HCT116 (cell line): Measurements from ENCODE around the gene TOP1. TPM values are rescaled to one million over a fixed set of nuclear protein-coding genes. Genes with fewer than 3 reads are reported as not detected.

Source experiments
- ATAC-seq: fragments of 200-7000 bp; cut with Tn5 transposase; 2 replicates; pipeline ENCODE4 v1.9.1; 2020; ENCODE audit warnings: mild to moderate bottlenecking, moderate library complexity
- BruUV-seq: library from RNA; stranded (reverse); fragments of 400-500 nt; replicated peaks from 2 replicates; lab custom pipeline; 2021; lab: Mats Ljungman, UMichigan
- CTCF ChIA-PET: fragments of 300-600 bp; sonication (Branson Sonifier 250); formaldehyde crosslinking; loops from one replicate; lab custom pipeline; 2021; ENCODE audit warnings: antibody characterized with exemption; lab: Charles Lee
- POLR2A ChIA-PET: fragments of 300-600, 350-600 bp; sonication (Branson Sonifier 250); formaldehyde crosslinking; loops from one replicate; lab custom pipeline; 2021; ENCODE audit warnings: antibody characterized with exemption; lab: Charles Lee
- RAD21 ChIA-PET, 2 experiments: fragments of 300-600 bp; sonication (Branson Sonifier 250); formaldehyde crosslinking; loops; one replicate each; lab custom pipeline; 2023; ENCODE audit warnings: low total read pairs in 2 of 2; ENCODE audit not compliant: uncharacterized antibody in 2 of 2, unreplicated experiment in 2 of 2, low non-redundant PET in 1 of 2; lab: Charles Lee
- DNase-seq: peaks from one replicate; pipeline ENCODE4 v3.0.0-alpha.2; 2010; ENCODE audit warnings: low read depth, low spot score
- H2AFZ ChIP-seq: fragments of 200-600 bp; shearing (Covaris generic), sonication (generic); 2 replicates; pipeline ENCODE4 v1.6.1; 2017; ENCODE audit warnings: low read depth, mixed run types, mixed read lengths, antibody characterized with exemption, low read length; ENCODE audit not compliant: poor library complexity, severe bottlenecking
- H3K27ac ChIP-seq: 2 replicates; pipeline ENCODE4 v1.5.1; 2012; ENCODE audit warnings: low read depth, low read length
- H3K27me3 ChIP-seq: fragments of 200-600 bp; sonication (generic); 2 replicates; pipeline ENCODE4 v1.6.1; 2016; ENCODE audit warnings: mixed run types, low read length, mixed read lengths; ENCODE audit not compliant: insufficient read depth
- H3K36me3 ChIP-seq, 2 experiments: fragments of 200-500 bp in 1 of 2; fragments of 200-600 bp in 1 of 2; sonication (Bioruptor generic) in 1 of 2; sonication (generic) in 1 of 2; 2 replicates each; pipeline versions ENCODE4 v1.5.1 to v1.6.1; 2014 to 2016; ENCODE audit warnings: low read length in 2 of 2, inconsistent platforms in 1 of 2, mixed read lengths in 1 of 2, mixed run types in 1 of 2; ENCODE audit not compliant: insufficient read depth in 2 of 2, control insufficient read depth in 1 of 2
- H3K4me1 ChIP-seq, 2 experiments: fragments of 200-600 bp in 1 of 2; sonication (generic) in 1 of 2; 2 replicates each; pipeline versions ENCODE4 v1.5.1 to v1.6.1; 2012 to 2017; ENCODE audit warnings: low read length in 2 of 2, inconsistent platforms in 1 of 2, mild to moderate bottlenecking in 1 of 2, mixed read lengths in 1 of 2, mixed run types in 1 of 2, moderate library complexity in 1 of 2; ENCODE audit not compliant: insufficient read depth in 2 of 2, control insufficient read depth in 1 of 2
- H3K4me2 ChIP-seq: fragments of 200-600 bp; sonication (generic); 2 replicates; pipeline ENCODE4 v1.6.1; 2017; ENCODE audit warnings: mixed run types, low read length, mixed read lengths
- H3K4me3 ChIP-seq, 2 experiments: fragments of 200-600 bp in 1 of 2; sonication (generic) in 1 of 2; replicated peaks in 1 of 2; 2 replicates each; pipeline ENCODE4 v1.5.1; 2011 to 2016; ENCODE audit warnings: low read length in 2 of 2, control low read depth in 1 of 2, low read depth in 1 of 2, mild to moderate bottlenecking in 1 of 2, mixed read lengths in 1 of 2, mixed run types in 1 of 2
- H3K79me2 ChIP-seq: fragments of 200-600 bp; sonication (generic); 2 replicates; pipeline ENCODE4 v1.6.1; 2017; ENCODE audit warnings: mild to moderate bottlenecking, mixed run types, low read length, moderate library complexity, mixed read lengths; ENCODE audit not compliant: insufficient read depth
- H3K9ac ChIP-seq: fragments of 200-600 bp; sonication (generic); 2 replicates; pipeline ENCODE4 v1.6.1; 2016; ENCODE audit warnings: low read length, mixed read lengths
- H3K9me2 ChIP-seq: fragments of 200-600 bp; sonication (generic), shearing (Covaris generic); 2 replicates; pipeline ENCODE4 v1.6.1; 2017; ENCODE audit warnings: mixed run types, mild to moderate bottlenecking, moderate library complexity; ENCODE audit not compliant: insufficient read depth
- H3K9me3 ChIP-seq, 2 experiments: fragments of 200-500 bp in 1 of 2; fragments of 200-600 bp in 1 of 2; sonication (Bioruptor generic) in 1 of 2; sonication (generic) in 1 of 2; 2 replicates each; pipeline ENCODE4 v1.6.1; 2014 to 2017; ENCODE audit warnings: low read length in 2 of 2, mixed read lengths in 2 of 2, inconsistent platforms in 1 of 2, low read depth in 1 of 2, mild to moderate bottlenecking in 1 of 2, mixed run types in 1 of 2, moderate library complexity in 1 of 2; ENCODE audit not compliant: control insufficient read depth in 1 of 2, insufficient read depth in 1 of 2
- H4K20me1 ChIP-seq: fragments of 200-600 bp; sonication (generic), shearing (Covaris generic); 2 replicates; pipeline ENCODE4 v1.6.1; 2017; ENCODE audit warnings: mixed run types, mild to moderate bottlenecking, moderate library complexity; ENCODE audit not compliant: insufficient read depth
- CTCF ChIP-seq, 3 experiments: fragments of 200-600 bp in 1 of 3; sonication (generic) in 1 of 3; IDR thresholded peaks in 2 of 3; conservative IDR thresholded peaks in 1 of 3; 2 replicates each; pipeline ENCODE4 v1.5.1; 2012 to 2017; ENCODE audit warnings: low read depth in 2 of 3, low read length in 2 of 3, antibody characterized with exemption in 1 of 3, borderline replicate concordance in 1 of 3, control low read depth in 1 of 3, mild to moderate bottlenecking in 1 of 3, mixed read lengths in 1 of 3, mixed run types in 1 of 3, moderate library complexity in 1 of 3; ENCODE audit not compliant: insufficient read depth in 1 of 3
- EZH2 ChIP-seq: fragments of 200-600 bp; sonication (generic); IDR thresholded peaks from 2 replicates; pipeline ENCODE4 v1.6.1; 2017; ENCODE audit warnings: antibody characterized with exemption, mixed run types
- POLR2A ChIP-seq: IDR thresholded peaks from 2 replicates; pipeline ENCODE4 v1.7.0; 2011; ENCODE audit warnings: borderline replicate concordance; ENCODE audit not compliant: insufficient read depth, insufficient read length; ENCODE audit errors: extremely low read depth
- SIN3A ChIP-seq: IDR thresholded peaks from 2 replicates; pipeline ENCODE4 v1.6.1; 2012; ENCODE audit warnings: low read depth
- SRF ChIP-seq: IDR thresholded peaks from 2 replicates; pipeline ENCODE4 v1.6.1; 2012; ENCODE audit warnings: low read depth
- ZBTB33 ChIP-seq: IDR thresholded peaks from 2 replicates; pipeline ENCODE4 v1.6.1; 2011; ENCODE audit warnings: mild to moderate bottlenecking, low read length, moderate library complexity; ENCODE audit not compliant: insufficient replicate concordance; ENCODE audit errors: extremely low read depth
- intact Hi-C: fragments of 100-400 bp; cut with micrococcal nuclease; formaldehyde crosslinking; loops from 2 replicates; pipeline ENCODE4 v1.10.0; 2022
- total RNA-seq: library from RNA; stranded (reverse); gene quantifications from one replicate; pipeline ENCODE4 v1.2.1, GENCODE V29; 2021; ENCODE audit not compliant: unreplicated experiment

TOP1 gene
- total RNA-seq, 1 experiment from 2014 or later = 190 TPM

GRCh38 chr20:41009946-41010345 is 18.7 kb upstream of the TOP1 start:
- peak overlapping the region; percentile 100 for H3K27ac ChIP-seq
- ChIA-PET RAD21 (no interaction called here), POLR2A (interaction anchor here (1.1 to 2.3 kb wide), 3 partner anchors 8 to 18 kb away, joined by 3 to 9 read pairs (median 8); partner anchors contain the start of gene TOP1), CTCF (no interaction called here)
- H3K36me3 ChIP-seq = no peaks in the 10 kb centered on the region
- peak overlapping the region; percentile 63 for H3K9ac ChIP-seq
- no peak overlapping the region for H3K4me3 ChIP-seq
- peak overlapping the region; percentile 47 for H2AFZ ChIP-seq
- H4K20me1 ChIP-seq = no peaks in the 10 kb centered on the region
- peak overlapping the region; percentile 78 for H3K4me2 ChIP-seq
- no TSS peak for BruUV-seq
- H3K79me2 ChIP-seq = no peaks in the 10 kb centered on the region
- no peak for DNase-seq
- no peaks in the 10 kb centered on the region for H3K9me2 ChIP-seq
- intact Hi-C loops = no loop called here
- H3K4me1 ChIP-seq = peaks cover 66 to 89% of the 10 kb centered on the region in 2 experiments
- no peaks in the 10 kb centered on the region for H3K27me3 ChIP-seq
- TF ChIP-seq POLR2A (no peak), ZBTB33 (no peak), SIN3A (no peak), EZH2 (no peak), SRF (no peak), CTCF (IDR thresholded peaks at IDR 0.05 in 2 of 3, conservative IDR thresholded peaks at IDR 0.05 in 1 of 3; ENCODE audit: borderline replicate concordance in 1 of 3, insufficient read depth in 1 of 3, low read depth in 2 of 3, low read length in 2 of 3) (no peak)
- no peak for ATAC-seq
- H3K9me3 ChIP-seq = peaks cover 0 to 10% of the 10 kb centered on the region in 2 experiments; a peak in 1 of 4 replicates
